HG03571 (cell line): ENCODE measurements around the gene HDAC1.
"Not testable (repeated sequence)": the region's sequence is repeated elsewhere in the genome, so short reads cannot be mapped to it uniquely, and the experiment has no call there.

ENCODE experiments used
- ATAC-seq: cut with Tn5 transposase; IDR thresholded peaks from one replicate; pipeline ENCODE4 v1.9.1; 2021; ENCODE audit not compliant: unreplicated experiment

Gene HDAC1

GRCh38 chr1:32291708-32292538 lies at the start of gene HDAC1:
TSS of gene HDAC1 (plus strand) at chr1:32292083. CDS start at chr1:32292170, 87 bp downstream.
- ATAC-seq: peak; percentile 94

- ATAC-seq: no peak
These were observed 49.5 kb upstream of the HDAC1 start for GRCh38 chr1:32242341-32242851.

- no peak for ATAC-seq
These were observed 45.0 kb upstream of the HDAC1 start, which contains the start of gene FAM167B for GRCh38 chr1:32246888-32247273. TSS of gene FAM167B (plus strand) at chr1:32247222. CDS start at chr1:32247422, 200 bp downstream.

GRCh38 chr1:32247452-32247851 lies 44.4 kb upstream of the HDAC1 start:
- ATAC-seq: no peak

- ATAC-seq: no peak
These were observed 43.6 kb upstream of the HDAC1 start for GRCh38 chr1:32247983-32248889.

GRCh38 chr1:32249831-32250525 lies 41.9 kb upstream of the HDAC1 start:
- peak; percentile 40 for ATAC-seq

GRCh38 chr1:32250893-32251716 lies 40.8 kb upstream of the HDAC1 start, which contains the start of gene LCK:
TSS of gene LCK (plus strand) at chr1:32251265. CDS start at chr1:32274330, 23,065 bp downstream.
- ATAC-seq: no peak

GRCh38 chr1:32255072-32256071 lies 36.5 kb upstream of the HDAC1 start:
- no peak for ATAC-seq

GRCh38 chr1:32256473-32257226 lies 35.2 kb upstream of the HDAC1 start:
- ATAC-seq: no peak

- no peak for ATAC-seq
These were observed 34.7 kb upstream of the HDAC1 start for GRCh38 chr1:32257227-32257508.

GRCh38 chr1:32263236-32263593 lies 28.7 kb upstream of the HDAC1 start:
- ATAC-seq: not testable (repeated sequence)

- ATAC-seq: peak; percentile 44
These were observed 28.1 kb upstream of the HDAC1 start for GRCh38 chr1:32263744-32264143.

- ATAC-seq: no peak
These were observed 26.0 kb upstream of the HDAC1 start for GRCh38 chr1:32265846-32266245.

- no peak for ATAC-seq
These were observed 24.8 kb upstream of the HDAC1 start for GRCh38 chr1:32266921-32267591.

GRCh38 chr1:32269744-32270143 lies 22.1 kb upstream of the HDAC1 start:
- no peak for ATAC-seq

GRCh38 chr1:32272557-32273390 lies 19.1 kb upstream of the HDAC1 start:
- no peak for ATAC-seq
